GM11168 (cell line): ENCODE data around the gene PLXDC1.
"Not testable (repeated sequence)": the region's sequence is repeated elsewhere in the genome, so short reads cannot be mapped to it uniquely, and the experiment has no call there.

Experiments
- in situ Hi-C: fragments of 300-500 bp; cut with MboI; formaldehyde crosslinking; loops from one replicate; pipeline ENCODE4 v1.12.0; 2022; ENCODE audit warnings: low sequenced_read_pairs; ENCODE audit not compliant: unreplicated experiment

Gene PLXDC1

GRCh38 chr17:39026980-39027451, 124.4 kb downstream of the PLXDC1 start:
- in situ Hi-C loops, result no loop called here

DNA sequence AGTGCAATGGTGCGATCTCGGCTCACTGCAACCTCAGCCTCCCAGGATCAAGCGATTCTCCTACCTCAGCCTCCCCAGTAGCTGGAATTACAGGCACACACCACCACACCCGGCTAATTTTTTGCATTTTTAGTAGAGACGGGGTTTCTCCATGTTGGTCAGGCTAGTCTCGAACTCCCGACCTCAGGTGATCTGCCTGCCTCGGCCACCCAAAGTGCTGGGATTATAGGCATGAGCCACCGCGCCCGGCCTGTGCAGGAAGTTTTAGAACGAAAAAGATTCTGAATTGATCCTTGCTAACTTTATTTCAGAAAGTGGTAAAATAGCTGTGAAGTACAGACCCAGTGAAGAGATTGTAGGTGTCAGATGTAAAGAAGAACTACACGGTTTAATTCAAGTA, 125.1 kb downstream of the PLXDC1 start:
- in situ Hi-C loops, result not testable (repeated sequence)

DNA sequence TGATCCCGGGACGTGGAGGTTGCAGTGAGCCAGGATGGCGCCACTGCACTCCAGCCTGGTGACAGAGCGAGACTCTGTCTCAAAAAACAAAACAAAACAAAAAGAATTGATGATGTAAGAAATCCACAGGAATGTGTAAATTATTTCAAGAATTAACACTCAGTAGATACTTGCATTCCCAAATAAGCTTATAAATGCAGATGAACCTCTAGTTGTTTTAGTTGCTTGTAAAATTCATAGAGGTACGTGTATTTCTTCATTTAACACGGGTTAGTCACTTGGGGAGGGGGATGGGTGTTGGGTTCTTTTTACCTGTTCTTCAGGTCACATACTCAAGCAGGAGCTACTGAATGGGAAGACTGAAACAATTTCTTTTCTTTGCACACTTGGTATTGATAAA, 128.5 kb downstream of the PLXDC1 start:
- in situ Hi-C loops, result no loop called here

DNA sequence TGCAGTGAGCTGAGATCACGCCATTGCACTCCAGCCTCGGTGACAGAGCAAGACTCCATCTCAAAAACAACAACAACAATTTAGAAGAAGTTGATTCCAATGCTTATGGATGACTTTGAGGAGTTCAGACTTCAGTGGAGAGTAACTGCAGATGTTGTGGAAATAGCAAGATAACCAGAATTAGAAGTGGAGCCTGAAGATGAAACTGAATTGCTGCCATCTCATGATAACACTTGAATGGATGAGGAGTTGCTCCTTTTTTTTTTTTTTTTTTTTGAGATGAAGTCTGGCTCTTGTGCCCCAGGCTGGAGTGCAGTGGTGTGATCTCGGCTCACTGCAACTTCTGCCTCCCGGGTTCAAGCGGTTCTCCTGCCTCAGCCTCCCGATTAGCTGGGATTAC, 131.4 kb downstream of the PLXDC1 start:
- in situ Hi-C loops, result not testable (repeated sequence)

DNA sequence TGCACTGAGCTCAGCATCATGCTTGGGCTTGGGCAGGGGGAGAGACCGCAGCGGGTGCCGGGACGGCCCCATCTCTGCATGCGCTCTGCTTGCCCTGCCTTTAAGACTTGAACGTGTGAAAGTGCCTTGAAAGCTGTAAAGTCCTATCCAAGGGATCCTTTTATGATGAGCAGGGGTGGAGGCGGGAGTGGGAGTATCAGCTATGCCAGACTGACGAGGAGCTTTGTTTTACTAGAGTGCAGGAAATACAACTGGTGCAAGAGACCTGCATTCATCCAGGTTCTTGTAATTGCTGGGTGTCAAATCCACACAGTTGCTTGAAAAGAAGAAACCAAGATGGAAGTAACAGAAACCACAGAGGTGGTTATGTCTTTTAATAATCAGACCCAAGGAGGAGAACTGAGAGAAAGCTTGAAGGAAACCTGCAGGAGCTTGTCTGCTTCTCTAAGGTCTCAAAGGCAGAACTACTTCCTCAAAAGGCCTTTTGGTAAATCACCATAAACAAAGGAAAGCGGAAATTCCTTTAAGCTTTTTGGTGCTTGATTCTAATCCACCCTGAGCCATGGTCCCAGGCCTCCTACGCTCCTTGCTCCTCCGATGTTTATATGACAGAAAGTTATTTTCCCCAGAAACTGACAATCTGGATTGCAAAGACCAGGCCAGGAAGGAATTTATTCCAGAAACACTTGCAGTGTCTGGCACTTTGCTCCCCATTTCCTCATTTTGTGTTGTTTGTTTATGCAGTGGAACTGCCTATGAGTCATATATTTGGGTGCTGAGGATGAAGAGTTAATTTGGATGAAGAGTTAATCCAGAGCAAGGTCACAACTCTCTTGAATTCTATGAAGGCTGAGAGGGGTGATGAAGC, 132.9 kb downstream of the PLXDC1 start:
- in situ Hi-C loops, result no loop called here

DNA sequence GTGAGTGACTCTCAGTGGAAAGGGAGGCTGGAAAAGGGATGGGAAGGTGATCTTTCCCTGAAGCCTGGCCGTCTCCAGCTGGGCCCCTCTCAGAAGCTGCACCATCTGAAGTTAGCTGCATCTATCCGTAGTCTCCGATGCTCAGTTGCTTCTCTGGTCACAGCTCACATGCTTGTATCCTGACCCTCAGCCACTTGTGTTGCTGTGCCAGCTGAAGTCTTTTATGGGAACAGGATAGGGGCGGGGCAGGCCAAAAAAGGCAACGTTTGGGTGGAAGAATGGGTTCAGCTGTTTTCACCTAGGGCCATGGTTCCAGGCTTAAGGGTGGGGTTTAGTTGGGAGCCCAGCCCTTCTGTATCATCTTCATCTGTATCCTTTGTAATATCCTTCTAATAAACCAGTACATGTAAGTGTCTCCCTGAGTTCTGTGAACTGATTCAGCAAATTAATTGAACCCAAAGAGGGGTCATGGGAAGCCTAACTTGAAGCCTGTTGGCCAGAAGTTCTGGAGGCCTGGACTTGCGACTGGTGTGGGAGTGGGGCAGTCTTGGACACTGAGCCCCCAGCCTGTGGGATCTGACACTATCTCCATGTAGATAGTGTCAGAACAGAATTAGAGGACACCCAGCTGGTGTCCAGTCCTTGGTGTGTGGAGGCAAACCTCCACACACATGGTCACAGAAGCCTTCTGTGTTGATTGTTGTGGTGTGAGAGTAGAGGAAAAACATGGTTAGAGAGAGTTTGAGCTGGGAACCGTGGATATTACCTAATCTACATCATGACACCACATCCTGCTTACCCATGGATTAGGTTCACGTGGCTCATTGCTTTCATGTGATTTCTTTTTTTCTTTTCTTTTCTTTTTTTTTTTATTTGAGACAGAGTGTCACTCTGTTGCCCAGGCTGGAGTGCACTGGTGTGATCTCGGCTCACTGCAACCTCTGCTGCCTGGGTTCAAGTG, 135.0 kb downstream of the PLXDC1 start:
- in situ Hi-C loops, result no loop called here

GRCh38 chr17:39015546-39015935, 135.9 kb downstream of the PLXDC1 start:
- in situ Hi-C loops, result no loop called here

GRCh38 chr17:39014795-39015545, 136.5 kb downstream of the PLXDC1 start:
- in situ Hi-C loops, result no loop called here

DNA sequence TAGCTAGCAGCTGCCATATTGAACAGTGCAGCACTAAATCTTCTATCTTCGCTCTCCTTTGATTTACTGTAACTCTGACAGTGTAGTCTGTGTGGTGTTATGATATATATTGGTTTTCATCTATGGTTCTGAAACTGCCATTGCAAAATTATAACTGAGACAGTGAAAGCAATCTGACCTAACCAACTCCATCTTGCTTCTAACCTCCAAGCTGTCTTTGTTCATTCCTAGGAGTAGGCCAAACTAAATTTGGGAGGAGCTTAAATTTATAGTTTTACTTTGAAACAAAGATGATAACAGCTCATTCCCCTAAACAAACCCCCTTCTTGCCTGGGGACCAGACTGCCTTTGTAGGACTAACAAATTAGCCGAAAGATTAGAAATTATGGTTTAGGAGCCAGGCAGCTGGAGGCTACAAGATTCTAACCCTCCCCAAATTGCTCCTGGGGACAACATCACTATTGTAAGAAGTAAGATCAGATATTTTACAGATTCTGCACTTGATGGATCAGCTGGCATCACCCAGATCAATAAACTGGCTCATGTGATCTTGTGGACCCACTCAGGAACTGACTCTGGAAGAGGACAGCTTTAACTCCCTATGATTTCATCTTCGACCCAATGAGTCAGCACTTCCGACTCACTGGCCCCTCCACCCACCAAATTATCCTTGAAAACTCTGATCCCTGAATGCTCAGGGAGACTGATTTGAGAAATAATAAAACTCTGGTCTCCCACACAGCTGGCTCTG, 137.2 kb downstream of the PLXDC1 start:
- in situ Hi-C loops, result no loop called here
